Epithelial cell of esophagus (primary cell): Measurements from ENCODE around the gene AOAH.

ENCODE experiments used
- DNase-seq: peaks from one replicate; pipeline ENCODE4 v3.0.0; 2010; ENCODE audit warnings: low read depth
- H3K4me3 ChIP-seq: 2 replicates; pipeline ENCODE4 v1.5.1; 2011; ENCODE audit warnings: mild to moderate bottlenecking, low read length, control low read depth
- TF ChIP-seq, protein P1 (sequence below): IDR thresholded peaks from 2 replicates; pipeline ENCODE4 v1.5.1; 2011; ENCODE audit warnings: low read depth, mild to moderate bottlenecking, low read length, control low read depth, inconsistent platforms; ENCODE audit not compliant: insufficient read depth; ENCODE audit errors: missing control alignments

AOAH gene

DNA sequence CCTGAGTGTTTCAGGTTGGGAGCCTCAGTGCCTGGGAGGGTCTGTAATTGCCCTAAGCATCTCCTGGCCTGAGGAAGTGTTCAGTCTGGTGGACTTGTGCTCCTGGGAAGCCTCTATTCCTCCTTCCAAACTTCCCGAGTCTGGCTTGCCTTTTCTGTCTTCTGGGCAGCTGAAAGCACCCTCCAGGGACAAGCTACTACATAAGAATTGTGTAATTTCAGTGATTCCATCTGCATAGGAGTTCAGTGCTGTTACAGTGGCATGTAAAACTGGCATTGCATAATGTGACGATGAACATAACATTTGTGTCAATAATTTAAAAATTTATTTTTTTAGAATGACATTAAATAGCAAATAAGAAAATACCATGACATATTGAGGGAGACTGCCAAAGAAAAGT, 109.3 kb downstream of the AOAH start:
- no peak for DNase-seq

GRCh38 chr7:36613031-36613614, 111.2 kb downstream of the AOAH start:
- TF ChIP-seq, protein P1, sequence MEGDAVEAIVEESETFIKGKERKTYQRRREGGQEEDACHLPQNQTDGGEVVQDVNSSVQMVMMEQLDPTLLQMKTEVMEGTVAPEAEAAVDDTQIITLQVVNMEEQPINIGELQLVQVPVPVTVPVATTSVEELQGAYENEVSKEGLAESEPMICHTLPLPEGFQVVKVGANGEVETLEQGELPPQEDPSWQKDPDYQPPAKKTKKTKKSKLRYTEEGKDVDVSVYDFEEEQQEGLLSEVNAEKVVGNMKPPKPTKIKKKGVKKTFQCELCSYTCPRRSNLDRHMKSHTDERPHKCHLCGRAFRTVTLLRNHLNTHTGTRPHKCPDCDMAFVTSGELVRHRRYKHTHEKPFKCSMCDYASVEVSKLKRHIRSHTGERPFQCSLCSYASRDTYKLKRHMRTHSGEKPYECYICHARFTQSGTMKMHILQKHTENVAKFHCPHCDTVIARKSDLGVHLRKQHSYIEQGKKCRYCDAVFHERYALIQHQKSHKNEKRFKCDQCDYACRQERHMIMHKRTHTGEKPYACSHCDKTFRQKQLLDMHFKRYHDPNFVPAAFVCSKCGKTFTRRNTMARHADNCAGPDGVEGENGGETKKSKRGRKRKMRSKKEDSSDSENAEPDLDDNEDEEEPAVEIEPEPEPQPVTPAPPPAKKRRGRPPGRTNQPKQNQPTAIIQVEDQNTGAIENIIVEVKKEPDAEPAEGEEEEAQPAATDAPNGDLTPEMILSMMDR = no peak
- no peak overlapping the region for H3K4me3 ChIP-seq
- no peak for DNase-seq

More for the DNA sequence above, 109.3 kb downstream of the AOAH start:
- TF ChIP-seq, protein P1 = no peak
- no peak overlapping the region for H3K4me3 ChIP-seq

DNA sequence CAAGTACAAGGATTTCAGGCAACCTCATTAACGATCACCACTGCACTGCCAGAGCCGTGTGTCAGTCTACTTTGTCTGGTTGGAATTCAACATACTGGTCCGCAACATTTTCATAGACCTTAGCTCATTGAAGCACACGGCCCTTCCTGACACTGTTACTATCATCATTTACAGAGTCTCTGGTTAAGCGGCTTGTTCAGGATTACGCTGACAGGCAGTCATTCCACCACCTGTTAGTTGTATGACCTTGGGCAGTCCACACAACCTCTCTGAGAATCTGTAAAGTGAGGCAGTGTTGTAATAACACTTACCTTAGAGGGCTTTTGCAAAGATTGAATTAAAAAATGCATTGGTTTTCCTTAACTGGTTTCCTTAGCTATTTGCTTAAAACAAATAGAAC, 112.6 kb downstream of the AOAH start:
- TF ChIP-seq, protein P1 = no peak
- H3K4me3 ChIP-seq = no peak overlapping the region

GRCh38 chr7:36607721-36608095, 116.6 kb downstream of the AOAH start:
- H3K4me3 ChIP-seq = no peak overlapping the region
- TF ChIP-seq, protein P1 = no peak

More for the DNA sequence above, 112.6 kb downstream of the AOAH start:
- DNase-seq = no peak

DNA sequence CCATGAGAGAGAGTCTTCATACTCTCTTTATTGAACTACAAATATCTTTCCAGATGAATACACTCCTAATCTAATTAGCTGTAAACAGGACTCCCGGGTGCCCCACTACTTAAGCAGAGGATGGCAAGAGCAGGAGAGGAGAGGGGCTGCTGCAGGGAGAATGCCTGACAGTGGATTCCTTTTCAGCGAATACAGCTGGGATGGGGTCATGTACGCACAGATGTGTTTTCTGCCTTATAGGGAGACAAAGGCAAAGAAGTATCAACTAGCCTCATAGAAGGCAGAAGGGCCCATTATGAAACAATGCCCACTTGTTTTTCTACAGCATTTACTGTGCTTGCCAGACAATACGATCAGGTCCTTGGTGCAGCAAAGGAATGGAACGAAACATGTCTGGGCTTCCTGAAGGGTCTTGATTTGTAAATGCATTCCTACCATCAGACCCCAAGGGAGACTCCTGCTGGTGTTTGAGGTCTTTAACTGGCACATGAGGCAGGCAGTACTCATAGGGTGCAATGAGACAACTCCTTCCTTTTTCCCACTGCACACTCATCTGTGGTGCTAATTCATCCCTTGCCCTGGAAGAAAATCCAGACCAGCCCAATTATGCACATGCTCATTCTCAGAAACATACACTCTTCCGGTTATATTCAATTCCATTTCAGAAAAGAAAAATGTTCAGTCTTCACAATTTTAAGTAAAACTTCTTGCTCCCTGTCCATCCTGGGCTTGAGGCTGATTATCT, 117.1 kb downstream of the AOAH start:
- TF ChIP-seq, protein P1 = no peak
- H3K4me3 ChIP-seq = no peak overlapping the region
- DNase-seq = no peak

More at GRCh38 chr7:36607721-36608095, 116.6 kb downstream of the AOAH start:
- no peak for DNase-seq

DNA sequence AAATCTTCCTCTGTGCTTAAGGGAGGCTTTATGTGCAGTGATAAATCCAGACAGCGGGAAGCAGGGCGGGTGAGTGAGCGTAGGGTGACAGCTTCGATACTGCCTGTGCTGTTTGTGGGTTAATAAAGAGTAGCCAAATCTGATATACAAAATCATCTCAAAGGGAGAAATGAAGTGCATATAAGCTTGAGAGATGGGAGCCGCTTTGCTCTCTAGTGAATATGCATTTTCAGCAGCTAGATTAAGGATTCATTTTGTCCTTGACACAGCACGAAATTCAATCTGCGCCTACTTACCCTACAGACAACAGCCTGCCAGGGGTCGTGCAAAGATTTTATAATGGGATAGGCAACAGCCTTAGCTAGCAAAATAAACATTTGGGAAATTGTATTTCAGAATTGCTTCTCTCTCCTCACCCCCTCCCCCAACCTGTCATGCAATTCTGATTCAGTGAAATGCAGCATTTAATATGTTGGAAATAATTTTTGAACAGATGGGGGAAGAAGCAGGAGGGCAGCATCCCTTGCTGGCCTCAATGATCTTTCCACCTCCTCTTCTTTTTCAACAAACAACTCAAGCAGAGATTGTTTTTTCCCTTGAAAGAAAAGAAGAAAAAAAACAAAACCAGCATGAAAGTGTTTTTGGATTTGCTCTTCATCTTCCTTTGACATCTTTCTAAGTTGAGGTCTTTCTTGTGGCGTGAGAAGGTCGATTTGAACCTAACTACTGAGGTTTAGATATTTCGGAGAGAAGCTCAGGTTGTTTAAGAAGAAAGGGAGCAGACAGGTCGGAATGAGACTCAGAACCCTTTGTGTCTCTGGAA, 117.9 kb downstream of the AOAH start:
- TF ChIP-seq, protein P1 = no peak
- no peak overlapping the region for H3K4me3 ChIP-seq
- no peak for DNase-seq
